ENCODE measurements around the gene PTPRC. TPM values are rescaled to one million over a fixed set of nuclear protein-coding genes. Genes with fewer than 3 reads are reported as not detected.

PTPRC gene
- total RNA-seq, 1 donor from 2014 or later = not detected

- Mint-ChIP-seq H3K36me3 (ENCODE audit: low read depth) (no peaks in the 10 kb centered on the region), H3K4me1 (peaks cover 15% of the 10 kb centered on the region)
- no peak for TF ChIP-seq CTCF (conservative IDR thresholded peaks at IDR 0.05)
Observed at GRCh38 chr1:198730952-198731351, 92.1 kb downstream of the PTPRC start.

GRCh38 chr1:198734323-198735008, 95.6 kb downstream of the PTPRC start:
- H3K9me3 Mint-ChIP-seq = peaks cover 9% of the 10 kb centered on the region
- peaks cover 15% of the 10 kb centered on the region for H3K4me1 Mint-ChIP-seq
- H3K27me3 Mint-ChIP-seq (ENCODE audit: low read depth) = no peaks in the 10 kb centered on the region
- no peaks in the 10 kb centered on the region for H3K36me3 Mint-ChIP-seq (ENCODE audit: low read depth)
- no peak overlapping the region for H3K27ac Mint-ChIP-seq (ENCODE audit: unreplicated experiment)
- no peak overlapping the region for H3K4me3 Mint-ChIP-seq
- no peak for DNase-seq (ENCODE audit: low read depth, low spot score)
- no peak for TF ChIP-seq CTCF (conservative IDR thresholded peaks at IDR 0.05)

More at GRCh38 chr1:198730952-198731351, 92.1 kb downstream of the PTPRC start:
- H3K4me3 Mint-ChIP-seq = no peak overlapping the region
- H3K27ac Mint-ChIP-seq (ENCODE audit: unreplicated experiment) = no peak overlapping the region
- no peaks in the 10 kb centered on the region for H3K27me3 Mint-ChIP-seq (ENCODE audit: low read depth)
- no peaks in the 10 kb centered on the region for H3K9me3 Mint-ChIP-seq
- no peak for DNase-seq (ENCODE audit: low read depth, low spot score)

- H3K36me3 Mint-ChIP-seq (ENCODE audit: low read depth) = no peaks in the 10 kb centered on the region
- no peak overlapping the region for H3K4me3 Mint-ChIP-seq
- no peak overlapping the region for H3K27ac Mint-ChIP-seq (ENCODE audit: unreplicated experiment)
- no peaks in the 10 kb centered on the region for H3K4me1 Mint-ChIP-seq
- no peaks in the 10 kb centered on the region for H3K27me3 Mint-ChIP-seq (ENCODE audit: low read depth)
- TF ChIP-seq CTCF (conservative IDR thresholded peaks at IDR 0.05) = no peak
- H3K9me3 Mint-ChIP-seq = peaks cover 6% of the 10 kb centered on the region
- DNase-seq (ENCODE audit: low read depth, low spot score) = no peak
Observed at GRCh38 chr1:198741744-198742143, 102.9 kb downstream of the PTPRC start.

GRCh38 chr1:198747127-198747526, 108.3 kb downstream of the PTPRC start:
- H3K9me3 Mint-ChIP-seq = no peaks in the 10 kb centered on the region

GRCh38 chr1:198749279-198749678, 110.4 kb downstream of the PTPRC start:
- TF ChIP-seq CTCF (conservative IDR thresholded peaks at IDR 0.05) = no peak
- H3K4me1 Mint-ChIP-seq = no peaks in the 10 kb centered on the region
- DNase-seq (ENCODE audit: low read depth, low spot score) = no peak
- no peaks in the 10 kb centered on the region for H3K9me3 Mint-ChIP-seq
- no peak overlapping the region for H3K27ac Mint-ChIP-seq (ENCODE audit: unreplicated experiment)
- H3K4me3 Mint-ChIP-seq = no peak overlapping the region
- H3K27me3 Mint-ChIP-seq (ENCODE audit: low read depth) = no peaks in the 10 kb centered on the region
- no peaks in the 10 kb centered on the region for H3K36me3 Mint-ChIP-seq (ENCODE audit: low read depth)

More at GRCh38 chr1:198747127-198747526, 108.3 kb downstream of the PTPRC start:
- H3K27ac Mint-ChIP-seq (ENCODE audit: unreplicated experiment) = no peak overlapping the region
- H3K4me1 Mint-ChIP-seq = no peaks in the 10 kb centered on the region
- no peak for TF ChIP-seq CTCF (conservative IDR thresholded peaks at IDR 0.05)
- no peaks in the 10 kb centered on the region for H3K36me3 Mint-ChIP-seq (ENCODE audit: low read depth)
- no peaks in the 10 kb centered on the region for H3K27me3 Mint-ChIP-seq (ENCODE audit: low read depth)
- no peak for DNase-seq (ENCODE audit: low read depth, low spot score)
- H3K4me3 Mint-ChIP-seq = no peak overlapping the region
